OCI-LY7 (cell line): ENCODE results near the gene RNPC3. TPM values are rescaled to one million over a fixed set of nuclear protein-coding genes. Genes with fewer than 3 reads are reported as not detected.

Experiments used
- BruUV-seq: library from RNA; stranded (reverse); fragments of 400-500 nt; replicated peaks from 2 replicates; lab custom pipeline; 2021; lab: Mats Ljungman, UMichigan
- CTCF ChIA-PET: fragments of 300-600 bp; sonication (Branson Sonifier 250); formaldehyde crosslinking; loops from one replicate; lab custom pipeline; 2022; ENCODE audit warnings: antibody characterized with exemption; ENCODE audit not compliant: unreplicated experiment; lab: Charles Lee
- POLR2A ChIA-PET: fragments of 300-600 bp; sonication (Branson Sonifier 250); formaldehyde crosslinking; loops from one replicate; lab custom pipeline; 2022; ENCODE audit warnings: antibody characterized with exemption; lab: Charles Lee
- DNase-seq: peaks from one replicate; pipeline ENCODE4 v3.0.0-alpha.2; 2015; ENCODE audit warnings: low spot score
- H2AFZ ChIP-seq: fragments of 200-600 bp; sonication (generic), shearing (Covaris generic); 2 replicates; pipeline ENCODE4 v1.6.1; 2014; ENCODE audit warnings: mild to moderate bottlenecking, antibody characterized with exemption, low read length, moderate library complexity
- H3K27ac ChIP-seq: fragments of 200-600 bp; sonication (generic); 2 replicates; pipeline ENCODE4 v1.5.1; 2014; ENCODE audit warnings: mixed run types, low read depth, mild to moderate bottlenecking, moderate library complexity, low read length, inconsistent platforms; ENCODE audit not compliant: poor library complexity, severe bottlenecking
- H3K36me3 ChIP-seq: fragments of 200-600 bp; sonication (generic); 2 replicates; pipeline ENCODE4 v1.6.1; 2014; ENCODE audit warnings: mild to moderate bottlenecking, antibody characterized with exemption, low read length, moderate library complexity, mixed read lengths; ENCODE audit not compliant: insufficient read depth
- H3K4me1 ChIP-seq: fragments of 200-600 bp; sonication (generic); 2 replicates; pipeline ENCODE4 v1.5.1; 2014; ENCODE audit warnings: mild to moderate bottlenecking, low read length; ENCODE audit not compliant: insufficient read depth, poor library complexity, severe bottlenecking
- H3K4me2 ChIP-seq: fragments of 200-600 bp; sonication (generic); 2 replicates; pipeline ENCODE4 v1.6.1; 2014; ENCODE audit warnings: mild to moderate bottlenecking, low read length
- H3K4me3 ChIP-seq: fragments of 200-600 bp; sonication (generic); 2 replicates; pipeline ENCODE4 v1.5.1; 2014; ENCODE audit warnings: mild to moderate bottlenecking, low read depth, low read length; ENCODE audit not compliant: poor library complexity, severe bottlenecking
- H3K79me2 ChIP-seq: fragments of 200-600 bp; sonication (generic); 2 replicates; pipeline ENCODE4 v1.6.1; 2016; ENCODE audit warnings: low read depth, mild to moderate bottlenecking, low read length, moderate library complexity, mixed read lengths; ENCODE audit not compliant: insufficient read depth
- H3K9me2 ChIP-seq: fragments of 200-600 bp; sonication (generic); 2 replicates; pipeline ENCODE4 v1.6.1; 2016; ENCODE audit warnings: mild to moderate bottlenecking, low read length, mixed read lengths; ENCODE audit not compliant: insufficient read depth
- H3K9me3 ChIP-seq: fragments of 200-600 bp; sonication (generic); 2 replicates; pipeline ENCODE4 v1.6.1; 2014; ENCODE audit warnings: mild to moderate bottlenecking, mixed run types, low read length, mixed read lengths
- H4K20me1 ChIP-seq: fragments of 200-600 bp; sonication (generic); 2 replicates; pipeline ENCODE4 v1.6.1; 2014; ENCODE audit warnings: mild to moderate bottlenecking, antibody characterized with exemption, low read length, moderate library complexity, mixed read lengths; ENCODE audit not compliant: insufficient read depth
- CTCF ChIP-seq: fragments of 200-600 bp; sonication (generic); conservative IDR thresholded peaks from 2 replicates; pipeline ENCODE4 v1.5.1; 2014; ENCODE audit warnings: mild to moderate bottlenecking, antibody characterized with exemption, low read length, moderate library complexity, mixed read lengths
- EZH2phosphoT487 ChIP-seq: fragments of 200-600 bp; sonication (generic); IDR thresholded peaks from 2 replicates; pipeline ENCODE4 v1.6.1; 2018; ENCODE audit warnings: low read depth, borderline replicate concordance, mild to moderate bottlenecking, mixed run types, antibody characterized with exemption, low read length, moderate library complexity, mixed read lengths
- intact Hi-C: fragments of 100-400 bp; cut with micrococcal nuclease; formaldehyde crosslinking; loops from one replicate; pipeline ENCODE4 v1.10.0; 2022; ENCODE audit not compliant: unreplicated experiment
- total RNA-seq, 2 experiments: library from RNA; depleted of rRNA in 1 of 2; stranded (reverse); fragments of >200 nt in 1 of 2; shearing (Covaris generic) in 1 of 2; gene quantifications; 2 replicates each; pipeline ENCODE4 v1.2.3, GENCODE V29; 2014 to 2022

Gene RNPC3
- total RNA-seq, 2 experiments from 2014 or later: 20.1 to 33.6 TPM

- CTCF ChIA-PET: no interaction called here
- intact Hi-C loops: no loop called here
- H3K36me3 ChIP-seq: peaks cover 91% of the 10 kb centered on the region
- peaks cover 9% of the 10 kb centered on the region; the same call in 1 of the 2 replicates for H3K79me2 ChIP-seq
- H4K20me1 ChIP-seq: peaks cover 8% of the 10 kb centered on the region
- no TSS peak for BruUV-seq
- no peaks in the 10 kb centered on the region for H3K9me2 ChIP-seq
- H3K4me3 ChIP-seq: no peak overlapping the region
- H3K9me3 ChIP-seq: no peaks in the 10 kb centered on the region
- DNase-seq: no peak
- TF ChIP-seq CTCF (no peak), EZH2phosphoT487 (no peak)
- no peaks in the 10 kb centered on the region for H3K4me1 ChIP-seq
- H3K27ac ChIP-seq: no peak overlapping the region
- POLR2A ChIA-PET: no interaction called here
- H3K4me2 ChIP-seq: no peak overlapping the region
- H2AFZ ChIP-seq: no peak overlapping the region
Measured at GRCh38 chr1:103538226-103538625, 12.7 kb downstream of the RNPC3 start.

- H2AFZ ChIP-seq: no peak overlapping the region
- H3K79me2 ChIP-seq: no peaks in the 10 kb centered on the region
- POLR2A ChIA-PET: interaction anchor here (0.9 to 1.2 kb wide), 3 partner anchors 9 to 16 kb away, joined by 3 to 4 read pairs (median 4); partner anchors contain the start of gene RNPC3
- CTCF ChIA-PET: no interaction called here
- no TSS peak for BruUV-seq
- peaks cover 90% of the 10 kb centered on the region for H3K36me3 ChIP-seq
- peaks cover 3% of the 10 kb centered on the region; the same call in 1 of the 2 replicates for H4K20me1 ChIP-seq
- no peak overlapping the region for H3K27ac ChIP-seq
- H3K4me3 ChIP-seq: no peak overlapping the region
- intact Hi-C loops: no loop called here
- no peak for DNase-seq
- H3K4me1 ChIP-seq: no peaks in the 10 kb centered on the region
- H3K4me2 ChIP-seq: no peak overlapping the region
- H3K9me2 ChIP-seq: no peaks in the 10 kb centered on the region
- no peaks in the 10 kb centered on the region for H3K9me3 ChIP-seq
- TF ChIP-seq CTCF (no peak), EZH2phosphoT487 (no peak)
Measured at GRCh38 chr1:103541431-103541830, 15.9 kb downstream of the RNPC3 start.

GRCh38 chr1:103546496-103546895 lies 21.0 kb downstream of the RNPC3 start:
- Histone ChIP-seq H3K4me1 (no peaks in the 10 kb centered on the region), H3K79me2 (no peaks in the 10 kb centered on the region), H3K9me2 (no peaks in the 10 kb centered on the region), H2AFZ (no peak overlapping the region), H4K20me1 (peaks cover under 1% of the 10 kb centered on the region; the same call in 1 of the 2 replicates), H3K36me3 (peaks cover 90% of the 10 kb centered on the region), H3K4me2 (no peak overlapping the region), H3K4me3 (no peak overlapping the region), H3K27ac (no peak overlapping the region), H3K9me3 (no peaks in the 10 kb centered on the region)
- POLR2A ChIA-PET: interaction anchor here (0.8 to 1.0 kb wide), 2 partner anchors 9 to 10 kb away, joined by 3 read pairs; no protein-coding TSS in a partner anchor
- BruUV-seq: no TSS peak
- TF ChIP-seq CTCF (no peak), EZH2phosphoT487 (no peak)
- no peak for DNase-seq
- CTCF ChIA-PET: no interaction called here
- intact Hi-C loops: no loop called here
